GM18520 (cell line): ENCODE results near the gene SLC22A1.
"Not testable (repeated sequence)": the region's sequence is repeated elsewhere in the genome, so short reads cannot be mapped to it uniquely, and the experiment has no call there.

ENCODE experiments used
- ATAC-seq: cut with Tn5 transposase; IDR thresholded peaks from one replicate; pipeline ENCODE4 v1.9.1; 2021; ENCODE audit not compliant: unreplicated experiment

Gene SLC22A1

GRCh38 chr6:160093061-160093460 is 28.6 kb upstream of the SLC22A1 start:
- ATAC-seq, result no peak

DNA sequence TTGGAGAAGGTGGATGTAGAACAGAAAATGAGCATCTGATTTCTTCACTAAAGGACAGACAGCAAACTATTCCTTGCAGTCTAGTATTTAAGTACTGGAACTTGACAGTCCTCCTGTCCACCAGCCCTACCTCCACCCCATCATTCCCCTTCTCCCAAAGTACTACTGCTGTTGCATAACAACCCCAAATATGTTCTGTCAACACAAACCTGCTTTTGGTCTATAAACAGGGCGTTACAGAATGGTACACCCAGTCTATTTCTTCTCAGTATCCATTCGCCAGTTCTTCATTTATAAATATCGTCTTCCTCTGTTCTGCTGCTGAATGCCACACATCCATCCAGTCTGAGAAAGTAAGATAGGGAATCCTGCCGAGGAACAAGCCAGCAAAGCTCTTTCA is 27.7 kb upstream of the SLC22A1 start:
- no peak for ATAC-seq

DNA sequence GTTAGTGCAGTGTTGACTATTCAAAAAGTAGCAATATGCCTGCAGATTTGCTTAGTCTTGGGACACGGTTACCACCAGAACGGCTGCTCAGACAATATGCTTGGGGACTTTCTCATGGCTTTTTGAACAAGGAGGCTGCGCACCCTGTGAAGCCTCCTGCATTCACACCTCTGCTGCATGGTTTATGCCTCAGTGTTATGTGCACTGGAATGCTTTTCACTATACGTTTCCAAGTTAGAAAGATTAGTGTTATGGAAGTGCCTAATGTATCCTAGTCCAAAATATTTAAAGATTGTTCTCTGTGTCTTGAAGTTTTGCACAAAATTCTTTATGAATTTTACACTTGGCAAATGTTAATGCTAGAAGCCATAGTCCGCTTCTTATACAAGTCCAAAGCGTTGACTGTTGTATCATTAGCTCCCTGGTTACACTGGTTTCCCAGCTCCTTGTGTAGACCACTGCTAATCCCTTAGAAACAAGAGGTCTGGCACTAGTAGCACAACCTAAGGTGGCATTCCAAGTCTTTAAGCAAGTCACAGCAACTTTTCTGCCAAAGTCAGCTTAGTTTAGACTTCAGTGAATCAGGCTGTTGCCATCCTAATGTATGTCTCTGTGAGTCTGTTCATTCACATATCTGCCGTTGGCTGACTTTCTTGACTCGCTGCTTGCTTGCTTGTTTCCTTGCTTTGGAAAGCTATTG is 26.3 kb upstream of the SLC22A1 start:
- no peak for ATAC-seq

- no peak for ATAC-seq
These were observed 20.1 kb upstream of the SLC22A1 start for GRCh38 chr6:160101277-160102205.

DNA sequence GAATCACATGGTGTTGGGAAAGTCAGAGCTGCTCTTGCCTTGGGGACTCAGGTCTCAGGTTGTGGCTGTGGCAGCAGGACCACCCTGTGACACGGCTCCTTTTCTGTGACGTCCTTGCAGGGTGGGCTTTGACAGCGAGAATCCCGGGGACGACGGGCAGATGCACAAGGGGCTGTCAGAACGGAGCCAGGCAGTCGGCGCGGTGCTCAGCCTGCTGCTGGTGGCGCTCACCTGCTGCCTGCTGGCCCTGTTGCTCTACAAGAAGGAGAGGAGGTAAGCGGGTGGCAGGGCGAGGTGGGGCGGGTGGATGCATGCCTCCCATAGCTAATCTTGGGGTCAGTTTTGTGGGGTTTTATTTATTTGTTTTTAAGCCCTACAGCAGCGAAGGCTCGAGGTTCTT is 19.2 kb upstream of the SLC22A1 start:
- ATAC-seq, result no peak

DNA sequence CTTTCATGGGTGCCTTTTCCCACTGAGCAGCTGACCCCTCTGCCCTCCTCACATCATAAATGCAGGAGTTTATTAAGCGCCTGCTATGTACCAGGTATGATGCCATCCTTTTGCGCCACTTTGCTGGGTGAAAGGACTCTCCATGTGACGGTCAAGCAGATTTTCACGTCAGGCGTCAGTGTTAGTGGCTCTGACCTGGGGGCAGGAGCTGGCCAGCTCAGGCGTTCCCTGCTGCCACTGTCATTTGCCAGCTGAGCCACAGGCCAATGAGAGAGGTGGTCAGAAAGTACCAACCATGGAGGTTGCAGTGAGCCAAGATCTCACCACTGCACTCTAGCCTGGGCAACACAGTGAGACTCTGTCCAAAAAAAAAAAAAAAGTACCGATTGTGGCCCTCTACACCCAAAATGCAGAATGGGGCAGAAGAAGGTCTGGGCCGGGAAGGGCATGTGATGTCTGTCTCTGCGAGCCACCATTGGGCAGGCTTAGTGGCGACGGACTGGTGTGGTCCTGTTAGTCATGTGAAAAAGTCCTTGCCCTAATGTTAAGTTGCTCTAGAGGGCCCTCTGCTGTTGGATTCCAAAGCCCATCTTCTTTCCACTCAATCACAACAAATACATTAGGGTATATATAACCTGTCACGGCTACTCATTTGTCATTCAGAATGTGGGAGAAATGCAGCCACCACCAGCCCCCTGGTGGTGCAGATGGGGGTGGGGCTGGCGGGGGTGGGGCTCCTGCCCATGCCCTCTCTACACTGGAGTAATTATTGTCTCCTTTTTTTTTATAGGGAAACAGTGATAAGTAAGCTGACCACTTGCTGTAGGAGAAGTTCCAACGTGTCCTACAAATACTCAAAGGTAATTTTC is 18.4 kb upstream of the SLC22A1 start:
- no peak for ATAC-seq

- ATAC-seq, result no peak
These were observed 17.9 kb upstream of the SLC22A1 start for GRCh38 chr6:160103825-160104100.

- ATAC-seq, result no peak
These were observed 16.6 kb upstream of the SLC22A1 start for GRCh38 chr6:160104821-160105517.

DNA sequence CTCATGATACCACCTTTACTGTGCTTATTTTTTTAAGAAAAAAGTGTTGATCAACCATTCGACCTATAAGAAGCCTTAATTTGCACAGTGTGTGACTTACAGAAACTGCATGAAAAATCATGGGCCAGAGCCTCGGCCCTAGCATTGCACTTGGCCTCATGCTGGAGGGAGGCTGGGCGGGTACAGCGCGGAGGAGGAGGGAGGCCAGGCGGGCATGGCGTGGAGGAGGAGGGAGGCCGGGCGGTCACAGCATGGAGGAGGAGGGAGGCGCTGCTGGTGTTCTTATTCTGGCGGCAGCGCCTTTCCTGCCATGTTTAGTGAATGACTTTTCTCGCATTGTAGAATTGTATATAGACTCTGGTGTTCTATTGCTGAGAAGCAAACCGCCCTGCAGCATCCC is 15.6 kb upstream of the SLC22A1 start:
- no peak for ATAC-seq

- ATAC-seq, result no peak
These were observed 14.9 kb upstream of the SLC22A1 start for GRCh38 chr6:160106701-160107100.

DNA sequence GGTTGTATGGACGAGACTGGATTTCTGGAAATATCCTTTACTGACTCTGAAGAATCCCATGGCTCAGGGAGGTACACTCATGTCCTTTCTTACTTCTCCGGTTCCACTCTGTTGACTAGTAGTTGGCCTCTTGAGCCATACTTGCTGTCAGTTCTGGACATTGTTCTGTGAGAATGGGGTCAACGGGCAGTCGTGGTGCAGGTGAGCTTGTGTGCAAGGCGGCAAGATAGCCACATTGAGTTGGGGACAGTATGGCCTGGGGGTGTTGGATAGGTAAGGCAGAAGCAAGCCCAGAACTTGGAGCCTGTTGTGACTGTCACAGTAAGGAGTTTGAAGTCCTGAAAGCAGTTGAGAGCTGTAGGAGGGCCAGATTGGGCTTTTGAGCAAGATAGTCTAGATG is 13.5 kb upstream of the SLC22A1 start:
- no peak for ATAC-seq

- ATAC-seq, result no peak
These were observed 11.0 kb upstream of the SLC22A1 start for GRCh38 chr6:160110586-160111123.

DNA sequence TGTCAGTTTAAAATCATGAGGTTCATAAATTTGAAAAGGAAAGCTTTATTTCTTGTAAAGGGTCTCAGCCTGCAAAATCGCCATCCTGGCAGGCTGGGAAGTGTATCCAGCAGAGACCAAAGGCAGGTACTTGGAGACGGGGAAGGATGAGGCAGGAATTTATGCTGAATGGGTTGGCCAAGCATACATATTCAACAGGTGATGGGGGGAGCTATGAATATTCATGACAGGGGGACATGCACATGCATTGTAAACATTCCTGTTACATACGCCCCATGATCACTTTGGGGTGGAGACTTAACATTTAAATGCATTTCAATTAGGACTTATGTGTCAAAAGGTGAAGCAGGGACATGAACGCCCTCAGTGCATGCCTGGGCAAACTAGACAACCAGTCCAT is 9.8 kb upstream of the SLC22A1 start:
- ATAC-seq, result no peak

DNA sequence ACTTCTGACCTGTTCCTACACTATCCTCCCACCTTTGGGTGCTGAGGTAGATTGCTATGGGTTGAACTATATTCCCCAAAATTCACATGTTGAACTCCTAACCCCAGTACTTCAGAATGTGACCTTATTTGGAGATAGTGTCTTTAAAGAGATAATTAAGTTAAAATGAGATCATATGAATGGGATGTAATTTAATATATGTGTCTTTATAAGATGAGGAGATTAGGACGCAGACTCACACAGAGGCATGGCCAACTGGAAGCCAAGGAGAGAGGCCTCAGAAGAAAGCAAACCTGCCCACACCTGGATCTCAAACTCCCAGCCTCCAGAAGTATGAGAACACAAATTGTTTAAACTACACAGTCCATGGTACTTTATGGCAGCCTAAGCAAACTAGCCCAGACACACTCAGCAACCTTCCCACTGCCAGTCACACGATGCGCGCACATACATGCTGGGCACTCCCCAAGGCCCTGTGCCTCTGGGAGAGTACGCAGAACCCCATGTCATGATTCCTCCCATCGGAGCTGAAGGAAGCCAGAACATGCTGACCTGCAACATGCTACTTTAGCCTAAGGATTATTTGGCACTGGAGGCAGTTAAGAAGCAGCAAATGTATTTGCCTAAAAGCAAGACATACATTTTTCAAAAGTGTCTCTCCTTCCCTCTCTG is 8.9 kb upstream of the SLC22A1 start:
- no peak for ATAC-seq

GRCh38 chr6:160114536-160114935 is 7.1 kb upstream of the SLC22A1 start:
- ATAC-seq, result not testable (repeated sequence)

DNA sequence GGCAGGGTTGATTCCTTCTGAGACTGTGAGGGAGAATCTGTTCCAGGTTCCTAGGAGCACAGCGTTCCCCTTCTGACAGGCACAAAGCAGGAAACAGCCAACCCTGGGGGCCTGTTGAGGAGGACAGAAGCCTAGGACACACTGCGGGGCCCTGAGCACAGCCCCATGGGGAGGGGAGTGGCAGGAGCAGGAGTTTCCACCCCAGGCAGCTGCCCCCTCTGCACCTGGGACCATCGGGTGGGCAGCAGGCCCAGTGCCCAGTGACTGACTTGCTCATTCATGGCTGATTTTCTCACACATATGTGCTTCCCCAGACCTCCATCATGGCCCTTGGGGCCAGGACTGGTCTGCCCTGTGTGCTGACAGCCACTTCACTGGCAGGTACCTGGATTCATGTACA is 6.2 kb upstream of the SLC22A1 start:
- no peak for ATAC-seq

GRCh38 chr6:160116411-160116810 is 5.2 kb upstream of the SLC22A1 start:
- no peak for ATAC-seq

- no peak for ATAC-seq
These were observed 4.5 kb upstream of the SLC22A1 start for GRCh38 chr6:160117137-160117536.

DNA sequence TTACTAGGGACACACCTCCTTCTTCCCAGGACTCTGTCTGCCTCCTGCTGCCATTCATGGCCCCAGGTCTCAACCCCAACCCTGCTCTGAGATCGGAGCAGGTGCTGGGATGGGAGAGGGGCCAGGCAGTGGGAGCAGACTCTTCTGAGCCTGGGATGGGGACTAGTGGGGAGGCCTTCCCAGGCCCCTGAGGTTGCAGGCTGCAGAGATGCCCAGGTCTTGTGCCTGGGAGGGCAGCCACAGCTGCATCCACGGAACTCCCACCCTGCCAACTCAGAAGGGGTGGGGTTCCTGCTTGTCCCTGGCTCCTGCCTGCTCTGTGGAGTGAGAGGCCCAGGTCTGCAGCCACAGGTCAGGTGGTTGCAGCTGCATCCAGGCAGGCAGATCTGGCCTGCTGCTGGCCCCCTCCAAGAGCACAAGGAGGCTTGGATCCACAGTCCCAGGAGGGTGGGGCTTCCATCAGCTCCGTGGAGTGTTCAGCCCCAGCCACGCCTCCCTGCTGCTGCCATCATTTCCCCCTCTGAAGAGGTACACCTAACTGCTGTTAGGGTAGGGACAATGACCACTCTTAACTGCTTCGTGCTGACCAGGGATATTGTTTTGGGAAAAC is 2.9 kb upstream of the SLC22A1 start:
- ATAC-seq, result no peak

- no peak for ATAC-seq
These were observed 1.5 kb upstream of the SLC22A1 start for GRCh38 chr6:160120087-160120486.
